NT2/D1 (cell line): ENCODE results near the gene PAX2.

Experiments
- DNase-seq: peaks from one replicate; pipeline ENCODE4 v3.0.0-alpha.2; 2011; ENCODE audit warnings: low read depth, low spot score
- H3K27me3 ChIP-seq: 2 replicates; pipeline ENCODE4 v1.6.0; 2011; ENCODE audit warnings: mild to moderate bottlenecking; ENCODE audit not compliant: insufficient read length, insufficient read depth
- H3K36me3 ChIP-seq: 2 replicates; pipeline ENCODE4 v1.6.1; 2011; ENCODE audit warnings: mild to moderate bottlenecking, low read length, mixed read lengths; ENCODE audit not compliant: insufficient read depth, insufficient read length
- H3K4me1 ChIP-seq: 2 replicates; pipeline ENCODE4 v1.5.1; 2011; ENCODE audit not compliant: insufficient read depth, insufficient read length
- H3K4me3 ChIP-seq: 2 replicates; pipeline ENCODE4 v1.5.1; 2011; ENCODE audit warnings: low read depth; ENCODE audit not compliant: insufficient read length
- H3K9ac ChIP-seq: 2 replicates; pipeline ENCODE4 v1.6.0; 2011; ENCODE audit warnings: low read depth; ENCODE audit not compliant: insufficient read length
- H3K9me3 ChIP-seq: 2 replicates; pipeline ENCODE4 v1.5.1; 2011; ENCODE audit warnings: mild to moderate bottlenecking, low read length; ENCODE audit not compliant: insufficient read depth
- SUZ12 ChIP-seq: IDR thresholded peaks from 2 replicates; pipeline ENCODE4 v1.6.1; 2011; ENCODE audit not compliant: insufficient read length, insufficient read depth; ENCODE audit errors: extremely low read depth
- YY1 ChIP-seq: IDR thresholded peaks from 2 replicates; pipeline ENCODE4 v1.6.1; 2011; ENCODE audit not compliant: insufficient read length, insufficient read depth
- ZNF274 ChIP-seq: IDR thresholded peaks from 2 replicates; pipeline ENCODE4 v1.6.1; 2011; ENCODE audit warnings: mild to moderate bottlenecking, low read depth, low read length

Gene PAX2

DNA sequence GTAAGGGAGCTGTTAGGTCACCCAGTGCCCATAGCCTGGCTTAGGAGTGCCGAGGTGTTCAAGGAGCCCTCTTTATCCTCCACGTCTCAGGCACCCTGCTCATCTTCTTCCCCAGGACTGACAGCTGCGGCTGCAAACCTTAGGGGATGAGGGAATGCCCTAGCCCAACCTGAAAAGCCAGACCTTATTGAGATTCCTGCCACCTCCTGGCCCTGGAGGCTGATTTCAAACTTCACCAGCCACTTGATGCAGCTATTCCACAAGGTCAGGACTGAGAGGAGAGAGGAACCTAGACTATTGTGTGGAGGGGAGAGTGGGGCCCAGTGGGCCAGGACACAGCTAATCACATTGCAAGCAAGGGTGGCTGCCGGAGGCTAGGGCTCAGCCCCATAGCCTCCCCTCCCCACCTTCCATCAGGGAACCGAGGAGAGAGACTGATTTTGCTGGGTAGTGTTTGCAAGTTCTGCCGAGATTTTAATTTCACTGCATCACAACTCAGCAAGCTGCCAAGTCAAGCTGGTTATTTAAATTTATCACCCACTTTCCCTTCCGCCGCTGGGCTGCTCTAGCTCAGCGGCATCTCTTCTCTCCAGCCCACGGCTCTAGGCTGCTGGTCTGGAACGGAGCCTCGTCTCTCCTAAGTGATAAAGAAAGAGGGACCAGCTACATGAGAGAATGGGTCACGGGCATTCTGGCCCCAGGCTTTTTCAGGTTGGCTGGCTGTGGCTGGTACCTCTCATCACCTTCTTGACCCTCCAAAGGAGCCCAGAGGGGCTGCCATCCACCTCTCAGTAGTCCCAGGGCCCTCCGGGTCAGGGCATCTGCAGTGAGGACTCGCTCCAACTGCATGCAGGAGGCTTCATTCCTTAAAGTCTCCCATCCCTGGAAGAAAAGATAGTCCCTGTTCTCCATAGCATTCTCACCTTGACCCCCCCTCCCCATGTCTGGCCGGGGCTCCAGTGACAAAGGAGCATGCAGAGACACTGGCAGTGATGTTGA is 66.7 kb downstream of the PAX2 start:
- TF ChIP-seq ZNF274, result no peak
- TF ChIP-seq YY1, result no peak
- TF ChIP-seq SUZ12, result no peak
- H3K4me1 ChIP-seq, result peaks cover 3% of the 10 kb centered on the region
- H3K9ac ChIP-seq, result no peak overlapping the region
- H3K9me3 ChIP-seq, result no peaks in the 10 kb centered on the region
- no peaks in the 10 kb centered on the region for H3K36me3 ChIP-seq
- peaks cover 3% of the 10 kb centered on the region for H3K27me3 ChIP-seq
- no peak overlapping the region for H3K4me3 ChIP-seq
- no peak for DNase-seq

DNA sequence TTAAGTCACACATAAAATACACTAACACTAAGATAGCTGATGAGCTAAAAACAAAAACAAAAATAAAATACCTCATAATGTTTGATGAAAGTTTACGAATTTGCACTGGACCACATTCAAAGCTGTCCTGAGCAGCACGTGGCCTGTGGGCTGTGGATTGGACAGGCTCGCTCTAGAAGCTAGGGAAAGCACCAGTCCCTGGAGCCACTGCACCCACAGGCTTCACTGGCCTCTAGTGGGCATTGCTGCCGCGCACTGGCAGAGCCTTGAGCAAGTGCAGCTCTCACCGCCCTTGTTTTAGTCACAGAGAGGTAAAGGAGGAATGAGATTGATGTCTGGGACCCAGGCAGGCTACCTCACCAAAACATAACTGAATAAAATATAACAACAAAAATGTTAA is 67.6 kb downstream of the PAX2 start:
- Histone ChIP-seq H3K27me3 (peaks cover 3% of the 10 kb centered on the region), H3K9me3 (no peaks in the 10 kb centered on the region), H3K9ac (no peak overlapping the region), H3K4me1 (peaks cover 6% of the 10 kb centered on the region), H3K4me3 (no peak overlapping the region), H3K36me3 (no peaks in the 10 kb centered on the region)
- TF ChIP-seq SUZ12, result no peak
- no peak for TF ChIP-seq ZNF274
- no peak for TF ChIP-seq YY1
- no peak for DNase-seq

GRCh38 chr10:100814751-100815474 is 69.5 kb downstream of the PAX2 start:
- no peaks in the 10 kb centered on the region for H3K36me3 ChIP-seq
- no peaks in the 10 kb centered on the region for H3K9me3 ChIP-seq
- H3K9ac ChIP-seq, result no peak overlapping the region
- peaks cover 6% of the 10 kb centered on the region for H3K4me1 ChIP-seq
- TF ChIP-seq YY1 (no peak), ZNF274 (no peak), SUZ12 (no peak)
- H3K27me3 ChIP-seq, result peaks cover 4% of the 10 kb centered on the region
- H3K4me3 ChIP-seq, result no peak overlapping the region
- DNase-seq, result no peak

GRCh38 chr10:100816671-100817070 is 71.3 kb downstream of the PAX2 start:
- H3K27me3 ChIP-seq, result peaks cover 21% of the 10 kb centered on the region
- H3K36me3 ChIP-seq, result no peaks in the 10 kb centered on the region
- no peak for TF ChIP-seq SUZ12
- TF ChIP-seq YY1, result no peak
- no peak for TF ChIP-seq ZNF274

GRCh38 chr10:100817268-100817839 is 72.0 kb downstream of the PAX2 start:
- TF ChIP-seq YY1, result no peak
- TF ChIP-seq ZNF274, result no peak
- no peak for TF ChIP-seq SUZ12
- no peaks in the 10 kb centered on the region for H3K9me3 ChIP-seq
- H3K27me3 ChIP-seq, result peaks cover 28% of the 10 kb centered on the region
- no peak overlapping the region for H3K4me3 ChIP-seq
- H3K4me1 ChIP-seq, result peaks cover 6% of the 10 kb centered on the region
- DNase-seq, result no peak
- H3K36me3 ChIP-seq, result no peaks in the 10 kb centered on the region
- H3K9ac ChIP-seq, result no peak overlapping the region

More at GRCh38 chr10:100816671-100817070, 71.3 kb downstream of the PAX2 start:
- Histone ChIP-seq H3K4me1 (peaks cover 6% of the 10 kb centered on the region), H3K9me3 (no peaks in the 10 kb centered on the region), H3K4me3 (no peak overlapping the region), H3K9ac (no peak overlapping the region)
- DNase-seq, result peak; percentile 55

- Histone ChIP-seq H3K36me3 (no peaks in the 10 kb centered on the region), H3K27me3 (peaks cover 48% of the 10 kb centered on the region), H3K9ac (no peak overlapping the region), H3K4me3 (no peak overlapping the region), H3K9me3 (no peaks in the 10 kb centered on the region), H3K4me1 (peaks cover 6% of the 10 kb centered on the region)
- TF ChIP-seq SUZ12, result no peak
- no peak for TF ChIP-seq ZNF274
- TF ChIP-seq YY1, result no peak
- no peak for DNase-seq
Measured at GRCh38 chr10:100819424-100819823, 74.0 kb downstream of the PAX2 start.

DNA sequence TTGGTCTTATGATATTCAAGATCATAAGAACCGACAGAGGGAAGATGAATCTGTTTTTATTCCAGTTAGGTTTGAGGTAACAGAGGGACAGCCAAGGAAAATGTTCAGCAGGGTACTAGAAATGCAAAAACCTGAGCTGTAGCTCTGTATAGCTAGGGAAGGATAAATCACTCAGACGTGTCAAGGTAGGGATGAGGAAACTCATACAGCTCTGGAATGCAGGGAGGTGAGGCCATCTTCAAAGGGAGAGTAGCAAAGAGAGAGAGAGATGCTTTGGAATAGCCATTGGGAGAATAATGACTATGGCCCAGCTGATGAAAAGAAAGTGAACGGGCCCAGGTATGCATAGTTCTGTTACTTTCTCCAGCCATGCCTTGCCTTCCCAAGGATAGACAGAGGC is 77.8 kb downstream of the PAX2 start:
- H3K4me3 ChIP-seq, result no peak overlapping the region
- no peak for TF ChIP-seq ZNF274
- peaks cover 84% of the 10 kb centered on the region for H3K27me3 ChIP-seq
- no peak overlapping the region for H3K9ac ChIP-seq
- no peak for DNase-seq
- no peaks in the 10 kb centered on the region for H3K36me3 ChIP-seq
- peaks cover 1% of the 10 kb centered on the region for H3K4me1 ChIP-seq
- no peaks in the 10 kb centered on the region for H3K9me3 ChIP-seq
